OCI-LY3 (cell line): ENCODE data around the gene CPNE8.

Experiments
- EZH2phosphoT487 ChIP-seq: fragments of 200-600 bp; shearing (Covaris generic); IDR thresholded peaks from 2 replicates; pipeline ENCODE4 v1.6.1; 2018; ENCODE audit warnings: antibody characterized with exemption, mixed run types, low read depth
- TF ChIP-seq, protein P1 (sequence below): fragments of 200-600, 300-600 bp; sonication (generic); IDR thresholded peaks from 2 replicates; pipeline ENCODE4 v1.5.1; 2014; ENCODE audit warnings: antibody characterized with exemption, low read length, low read depth

- TF ChIP-seq, protein P1, sequence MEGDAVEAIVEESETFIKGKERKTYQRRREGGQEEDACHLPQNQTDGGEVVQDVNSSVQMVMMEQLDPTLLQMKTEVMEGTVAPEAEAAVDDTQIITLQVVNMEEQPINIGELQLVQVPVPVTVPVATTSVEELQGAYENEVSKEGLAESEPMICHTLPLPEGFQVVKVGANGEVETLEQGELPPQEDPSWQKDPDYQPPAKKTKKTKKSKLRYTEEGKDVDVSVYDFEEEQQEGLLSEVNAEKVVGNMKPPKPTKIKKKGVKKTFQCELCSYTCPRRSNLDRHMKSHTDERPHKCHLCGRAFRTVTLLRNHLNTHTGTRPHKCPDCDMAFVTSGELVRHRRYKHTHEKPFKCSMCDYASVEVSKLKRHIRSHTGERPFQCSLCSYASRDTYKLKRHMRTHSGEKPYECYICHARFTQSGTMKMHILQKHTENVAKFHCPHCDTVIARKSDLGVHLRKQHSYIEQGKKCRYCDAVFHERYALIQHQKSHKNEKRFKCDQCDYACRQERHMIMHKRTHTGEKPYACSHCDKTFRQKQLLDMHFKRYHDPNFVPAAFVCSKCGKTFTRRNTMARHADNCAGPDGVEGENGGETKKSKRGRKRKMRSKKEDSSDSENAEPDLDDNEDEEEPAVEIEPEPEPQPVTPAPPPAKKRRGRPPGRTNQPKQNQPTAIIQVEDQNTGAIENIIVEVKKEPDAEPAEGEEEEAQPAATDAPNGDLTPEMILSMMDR = no peak
- no peak for TF ChIP-seq EZH2phosphoT487
These were observed 128.7 kb downstream of the CPNE8 start for GRCh38 chr12:38776647-38777046.
